A549 (cell line): ENCODE data around the gene SLC37A1.

Experiments
- RAD21 ChIP-seq, 2 experiments: fragments of >200 bp in 1 of 2; sonication (Bioruptor Twin) in 1 of 2; formaldehyde crosslinking in 1 of 2; IDR thresholded peaks in 1 of 2; conservative IDR thresholded peaks in 1 of 2; 2 replicates in 1 of 2; 3 replicates in 1 of 2; pipeline ENCODE4 v1.6.1; 2012 to 2018; ENCODE audit warnings: inconsistent platforms in 1 of 2
- TF ChIP-seq, protein P1 (sequence below): fragments of >200 bp; sonication (Bioruptor Twin); formaldehyde crosslinking; IDR thresholded peaks from 3 replicates; pipeline ENCODE4 v1.5.1; 2016
- TF ChIP-seq, protein P2 (sequence below): fragments of 200-600 bp; sonication (generic); IDR thresholded peaks from 2 replicates; pipeline ENCODE4 v1.6.1; 2016; ENCODE audit warnings: antibody characterized with exemption, mild to moderate bottlenecking, moderate library complexity

DNA sequence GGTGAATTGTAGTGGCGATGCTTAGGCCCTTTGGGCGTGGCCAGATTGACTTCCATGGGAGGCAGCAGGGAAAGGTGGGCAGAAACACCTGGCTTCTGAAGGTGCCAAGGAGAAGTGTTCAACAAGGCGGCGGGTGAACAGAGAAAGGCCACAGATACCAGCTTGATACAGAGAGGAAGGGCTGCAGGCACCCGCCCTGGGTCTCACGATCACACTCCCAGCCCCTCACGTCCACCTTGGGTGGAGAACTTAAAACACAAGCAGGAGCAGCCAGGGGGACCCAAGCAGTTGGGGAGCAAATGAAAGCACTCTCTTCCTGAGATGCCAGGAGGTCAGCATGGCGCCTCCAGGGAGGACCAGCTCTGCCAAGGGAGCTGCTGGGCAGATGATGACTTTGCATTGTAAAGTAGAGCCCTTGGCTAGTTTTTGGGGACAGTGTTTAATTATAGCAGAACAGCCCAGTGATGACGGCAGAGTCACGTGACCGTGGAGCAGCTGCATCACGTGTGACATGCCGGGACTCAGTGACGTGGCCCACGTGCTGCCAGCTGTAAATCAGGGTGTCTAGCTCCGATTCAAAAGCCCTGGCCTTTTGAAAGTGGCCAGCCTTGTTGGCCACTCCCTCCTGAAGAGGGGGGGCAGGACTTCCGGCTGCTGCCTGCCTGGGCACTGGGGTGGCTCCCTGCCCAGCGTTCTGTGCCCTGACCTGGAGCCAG lies 19.0 kb downstream of the SLC37A1 start:
- TF ChIP-seq RAD21 (conservative IDR thresholded peaks at IDR 0.05 in 1 of 2, IDR thresholded peaks at IDR 0.05 in 1 of 2), result no peak
- TF ChIP-seq, protein P1, sequence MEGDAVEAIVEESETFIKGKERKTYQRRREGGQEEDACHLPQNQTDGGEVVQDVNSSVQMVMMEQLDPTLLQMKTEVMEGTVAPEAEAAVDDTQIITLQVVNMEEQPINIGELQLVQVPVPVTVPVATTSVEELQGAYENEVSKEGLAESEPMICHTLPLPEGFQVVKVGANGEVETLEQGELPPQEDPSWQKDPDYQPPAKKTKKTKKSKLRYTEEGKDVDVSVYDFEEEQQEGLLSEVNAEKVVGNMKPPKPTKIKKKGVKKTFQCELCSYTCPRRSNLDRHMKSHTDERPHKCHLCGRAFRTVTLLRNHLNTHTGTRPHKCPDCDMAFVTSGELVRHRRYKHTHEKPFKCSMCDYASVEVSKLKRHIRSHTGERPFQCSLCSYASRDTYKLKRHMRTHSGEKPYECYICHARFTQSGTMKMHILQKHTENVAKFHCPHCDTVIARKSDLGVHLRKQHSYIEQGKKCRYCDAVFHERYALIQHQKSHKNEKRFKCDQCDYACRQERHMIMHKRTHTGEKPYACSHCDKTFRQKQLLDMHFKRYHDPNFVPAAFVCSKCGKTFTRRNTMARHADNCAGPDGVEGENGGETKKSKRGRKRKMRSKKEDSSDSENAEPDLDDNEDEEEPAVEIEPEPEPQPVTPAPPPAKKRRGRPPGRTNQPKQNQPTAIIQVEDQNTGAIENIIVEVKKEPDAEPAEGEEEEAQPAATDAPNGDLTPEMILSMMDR, result no peak
- TF ChIP-seq, protein P2, sequence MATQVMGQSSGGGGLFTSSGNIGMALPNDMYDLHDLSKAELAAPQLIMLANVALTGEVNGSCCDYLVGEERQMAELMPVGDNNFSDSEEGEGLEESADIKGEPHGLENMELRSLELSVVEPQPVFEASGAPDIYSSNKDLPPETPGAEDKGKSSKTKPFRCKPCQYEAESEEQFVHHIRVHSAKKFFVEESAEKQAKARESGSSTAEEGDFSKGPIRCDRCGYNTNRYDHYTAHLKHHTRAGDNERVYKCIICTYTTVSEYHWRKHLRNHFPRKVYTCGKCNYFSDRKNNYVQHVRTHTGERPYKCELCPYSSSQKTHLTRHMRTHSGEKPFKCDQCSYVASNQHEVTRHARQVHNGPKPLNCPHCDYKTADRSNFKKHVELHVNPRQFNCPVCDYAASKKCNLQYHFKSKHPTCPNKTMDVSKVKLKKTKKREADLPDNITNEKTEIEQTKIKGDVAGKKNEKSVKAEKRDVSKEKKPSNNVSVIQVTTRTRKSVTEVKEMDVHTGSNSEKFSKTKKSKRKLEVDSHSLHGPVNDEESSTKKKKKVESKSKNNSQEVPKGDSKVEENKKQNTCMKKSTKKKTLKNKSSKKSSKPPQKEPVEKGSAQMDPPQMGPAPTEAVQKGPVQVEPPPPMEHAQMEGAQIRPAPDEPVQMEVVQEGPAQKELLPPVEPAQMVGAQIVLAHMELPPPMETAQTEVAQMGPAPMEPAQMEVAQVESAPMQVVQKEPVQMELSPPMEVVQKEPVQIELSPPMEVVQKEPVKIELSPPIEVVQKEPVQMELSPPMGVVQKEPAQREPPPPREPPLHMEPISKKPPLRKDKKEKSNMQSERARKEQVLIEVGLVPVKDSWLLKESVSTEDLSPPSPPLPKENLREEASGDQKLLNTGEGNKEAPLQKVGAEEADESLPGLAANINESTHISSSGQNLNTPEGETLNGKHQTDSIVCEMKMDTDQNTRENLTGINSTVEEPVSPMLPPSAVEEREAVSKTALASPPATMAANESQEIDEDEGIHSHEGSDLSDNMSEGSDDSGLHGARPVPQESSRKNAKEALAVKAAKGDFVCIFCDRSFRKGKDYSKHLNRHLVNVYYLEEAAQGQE, result no peak
